HK-2 (cell line): ENCODE measurements around the gene LAG3.

Experiments
- DNase-seq: peaks from one replicate; pipeline ENCODE4 v3.0.0-alpha.2; 2018; ENCODE audit not compliant: unreplicated experiment

The LAG3 gene

DNA sequence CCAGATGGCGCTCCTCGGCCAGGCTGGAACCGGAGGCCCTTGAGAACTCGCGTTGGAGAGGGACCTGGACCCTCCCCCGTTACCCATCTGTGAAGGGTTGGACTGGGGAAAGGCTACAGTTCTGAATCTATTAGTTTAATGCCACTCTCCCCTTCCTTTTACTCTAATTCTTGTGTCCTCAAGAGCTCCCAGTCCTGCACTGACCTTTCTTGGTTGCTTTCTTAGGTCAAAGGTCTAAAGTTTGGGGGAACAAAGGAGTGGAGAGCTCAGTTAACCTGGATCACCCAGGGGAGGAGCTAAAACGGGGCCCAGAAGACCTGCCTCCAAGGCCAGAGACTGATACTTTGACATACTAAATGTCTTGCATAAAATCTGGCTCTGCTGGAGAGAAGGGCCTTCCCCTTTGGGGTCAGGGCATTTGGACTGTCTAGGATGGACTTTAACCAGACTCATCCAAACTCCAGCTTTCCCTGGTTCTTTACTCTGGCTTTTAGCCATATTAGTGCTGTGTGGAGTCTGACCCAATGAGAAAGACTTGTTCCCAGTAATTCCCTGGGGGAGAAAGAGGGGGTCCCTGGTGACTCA lies 18.5 kb upstream of the LAG3 start:
- no peak for DNase-seq

DNA sequence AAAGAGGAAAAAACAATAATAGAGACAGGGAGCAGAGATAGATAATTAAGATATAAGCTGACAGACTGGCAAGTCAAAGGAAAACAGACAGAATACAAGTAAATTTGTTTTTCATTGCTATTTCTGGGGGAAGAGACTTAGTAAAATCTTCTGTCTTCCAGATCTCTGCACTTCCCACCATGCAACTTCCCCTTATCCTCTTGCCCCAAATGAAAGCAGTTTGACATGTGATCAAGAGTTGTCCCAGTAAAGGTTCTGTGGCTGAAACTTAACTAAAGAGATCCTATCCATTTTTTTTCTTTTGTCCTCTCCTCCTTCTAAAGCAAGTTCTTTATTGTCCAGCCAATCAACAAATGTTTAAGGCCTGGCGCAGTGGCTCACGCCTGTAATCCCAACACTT lies 17.9 kb upstream of the LAG3 start:
- DNase-seq, result no peak

DNA sequence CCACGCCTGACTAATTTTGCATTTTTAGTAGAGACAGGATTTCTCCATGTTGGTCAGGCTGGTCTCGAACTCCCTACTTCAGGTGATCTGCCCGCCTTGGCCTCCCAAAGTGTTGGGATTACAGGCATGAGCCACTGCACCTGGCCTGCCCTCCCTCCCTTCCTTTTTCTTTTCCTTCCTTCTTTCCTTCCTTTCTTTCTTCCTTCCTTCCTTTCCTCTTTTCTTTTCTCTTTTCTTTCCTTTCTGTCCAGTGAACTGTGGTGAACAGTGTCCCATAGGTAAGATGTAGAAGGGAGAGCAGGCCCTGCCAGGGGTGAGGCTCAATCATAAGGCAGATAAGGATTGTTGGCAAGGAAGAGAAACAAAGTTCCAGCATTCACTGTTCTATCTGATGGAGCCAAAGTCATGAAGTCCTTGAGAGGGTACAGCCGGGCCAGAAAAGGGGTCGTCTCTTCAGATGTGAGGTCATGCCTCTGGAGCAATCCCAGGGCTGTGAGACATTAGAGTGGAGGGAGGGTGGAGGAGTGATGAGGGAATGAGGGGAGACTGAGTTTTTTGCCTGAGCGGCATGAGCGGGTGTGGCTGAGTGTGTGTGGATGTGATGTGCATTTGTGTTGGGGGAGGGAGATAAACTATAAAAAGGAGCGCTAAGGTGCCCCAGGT lies 15.2 kb upstream of the LAG3 start:
- no peak for DNase-seq

DNA sequence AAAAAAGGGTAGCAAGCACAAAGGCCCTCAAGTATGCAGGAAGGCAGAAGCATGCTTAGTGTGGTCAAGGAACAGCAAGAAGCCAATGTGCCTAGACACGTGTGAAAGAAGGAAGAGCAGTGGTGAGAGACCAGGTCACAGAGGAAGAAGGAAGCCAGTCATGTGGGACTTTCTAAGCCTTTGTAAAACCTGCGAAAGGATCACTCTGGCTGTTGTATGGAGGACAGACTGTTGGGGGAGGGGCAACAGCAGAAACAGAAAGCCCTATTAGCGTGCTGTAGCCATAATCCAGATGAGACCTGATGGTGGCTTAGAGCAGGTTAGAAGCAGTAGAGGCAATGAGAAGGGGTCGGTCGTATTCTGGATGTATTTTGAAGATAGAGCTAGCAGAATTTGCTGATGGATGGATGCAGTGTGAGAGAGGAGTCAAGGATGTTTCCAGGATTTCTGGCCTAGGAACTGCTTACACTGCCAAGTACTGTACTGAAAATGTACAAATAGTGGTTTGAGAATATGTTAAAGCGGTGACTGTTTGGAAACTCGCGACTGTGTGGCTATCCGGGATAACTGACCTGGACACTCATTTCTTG lies 13.7 kb upstream of the LAG3 start:
- DNase-seq, result no peak

DNA sequence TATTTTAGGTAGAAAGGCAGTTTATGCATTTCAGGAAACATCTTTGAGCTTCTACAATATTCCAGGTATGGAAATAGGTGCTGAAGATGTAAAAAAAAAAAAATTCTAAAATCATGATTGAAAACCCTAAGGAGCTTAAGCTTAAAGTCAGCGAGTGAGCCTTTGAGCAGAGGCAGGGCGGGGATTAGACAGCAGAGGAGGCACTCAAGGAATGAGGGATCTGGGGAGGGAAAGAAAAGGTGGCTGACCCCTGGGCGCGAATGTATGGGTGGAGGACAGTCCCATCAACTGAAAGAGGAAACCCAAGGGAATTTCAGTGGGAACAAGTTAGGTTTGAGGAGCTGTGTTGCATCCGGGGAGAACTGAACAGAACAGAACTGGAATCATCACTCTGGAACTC lies 12.6 kb upstream of the LAG3 start:
- no peak for DNase-seq

DNA sequence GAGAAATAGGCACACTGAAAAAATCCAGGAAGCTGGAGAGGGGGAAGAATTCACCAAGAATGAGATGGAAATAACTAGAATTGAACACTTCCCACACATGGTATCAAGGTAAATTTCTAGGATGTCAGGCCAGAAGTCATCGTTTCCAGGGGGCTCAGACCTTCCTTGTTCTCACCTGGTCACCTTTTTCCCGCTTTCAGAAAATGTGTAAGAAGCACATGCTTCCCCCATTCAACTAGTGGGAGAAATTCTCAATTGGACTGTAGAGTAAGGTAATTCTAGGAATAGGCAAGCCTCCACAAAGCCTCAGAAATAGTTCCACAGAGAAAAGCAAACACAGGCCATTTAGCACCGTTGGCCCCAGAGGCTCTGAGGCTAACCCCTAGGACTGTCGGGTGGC lies 8.9 kb upstream of the LAG3 start:
- no peak for DNase-seq

- DNase-seq, result peak; percentile 97
Observed at GRCh38 chr12:6764011-6764828, 8.1 kb upstream of the LAG3 start.

DNA sequence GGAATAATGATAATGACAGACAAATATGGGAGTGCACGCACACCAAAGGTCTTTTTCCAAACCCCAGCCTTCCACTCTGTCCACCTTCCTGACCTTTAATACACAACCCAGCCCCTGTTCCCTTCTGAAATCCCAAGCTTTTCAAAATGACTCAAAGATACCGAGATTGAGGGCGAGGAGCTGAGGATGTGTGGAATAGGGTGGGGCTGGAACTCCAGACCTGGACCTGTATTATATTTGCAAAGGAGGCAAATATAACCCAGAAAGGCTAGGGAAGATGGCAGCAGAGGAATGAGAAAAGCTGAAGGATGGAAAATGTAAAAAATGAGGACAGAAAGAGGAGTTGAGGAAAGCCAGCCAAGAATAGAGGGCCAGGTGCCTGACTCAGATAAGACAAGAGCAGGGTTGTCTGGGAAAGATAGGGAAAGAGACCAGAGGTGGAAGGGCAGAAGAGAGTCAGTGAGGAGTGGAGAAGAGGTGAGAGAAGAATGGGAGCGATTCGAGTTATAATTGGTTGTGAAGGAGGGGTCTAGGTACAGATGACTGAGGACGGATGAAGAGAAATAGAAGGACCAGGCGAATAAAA lies 7.2 kb upstream of the LAG3 start:
- no peak for DNase-seq

- DNase-seq, result peak; percentile 89
Observed at GRCh38 chr12:6765634-6766581, 6.4 kb upstream of the LAG3 start, which contains the start of gene PTMS. Gene PTMS, plus strand, starts transcription at chr12:6766363. Its CDS starts 343 bp downstream, at chr12:6766706.

GRCh38 chr12:6766651-6767349 lies 5.5 kb upstream of the LAG3 start:
- peak; percentile 79 for DNase-seq

DNA sequence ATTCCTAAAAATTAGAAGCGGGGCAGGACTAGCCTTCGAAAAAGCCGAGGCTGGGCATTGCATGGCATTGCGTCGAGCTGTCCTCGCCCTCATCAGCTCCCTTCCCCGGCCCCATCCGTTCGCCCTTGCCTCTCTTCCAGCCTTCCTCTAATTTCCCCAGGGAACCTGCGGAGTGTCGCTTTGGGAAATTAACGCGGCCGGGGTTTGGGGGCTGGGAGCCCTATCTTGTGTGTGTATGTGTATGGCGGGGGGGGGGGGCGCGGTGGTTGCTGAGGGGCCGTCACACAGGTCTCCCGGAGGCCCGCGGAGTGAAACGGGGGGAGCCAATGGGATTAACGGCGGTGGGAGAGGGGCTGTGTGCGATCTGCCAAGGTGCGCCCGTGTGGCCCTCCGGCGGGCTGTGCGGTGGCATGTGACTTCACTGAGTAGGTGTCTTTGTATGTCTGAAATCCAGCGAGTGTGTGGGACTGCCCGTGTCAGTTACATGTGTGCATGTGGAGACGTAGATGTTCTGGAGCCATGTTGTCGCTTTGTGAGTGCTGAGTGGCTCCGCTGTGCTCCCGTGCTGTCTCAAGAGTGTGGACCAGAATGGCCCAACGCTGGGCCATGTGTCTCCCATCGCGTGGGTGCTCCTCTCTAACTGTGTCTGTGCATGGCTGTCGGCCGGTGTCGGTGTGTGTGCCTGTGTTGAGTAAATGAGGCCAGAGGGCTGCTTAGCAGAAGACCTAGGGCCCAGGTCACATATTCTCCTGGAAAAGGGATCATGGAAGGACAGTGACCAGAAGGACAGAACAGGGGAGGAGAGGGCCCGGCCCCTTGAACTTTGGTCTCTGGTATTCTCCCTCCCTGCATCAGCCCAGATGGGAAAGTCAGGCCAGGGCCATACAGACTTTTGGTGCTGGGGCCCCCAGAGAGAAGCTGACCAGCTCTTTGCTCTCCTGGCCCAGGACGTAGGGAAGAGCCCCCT lies 4.7 kb upstream of the LAG3 start:
- DNase-seq, result peak; percentile 38

- no peak for DNase-seq
Observed at GRCh38 chr12:6768437-6768914, 3.8 kb upstream of the LAG3 start.

DNA sequence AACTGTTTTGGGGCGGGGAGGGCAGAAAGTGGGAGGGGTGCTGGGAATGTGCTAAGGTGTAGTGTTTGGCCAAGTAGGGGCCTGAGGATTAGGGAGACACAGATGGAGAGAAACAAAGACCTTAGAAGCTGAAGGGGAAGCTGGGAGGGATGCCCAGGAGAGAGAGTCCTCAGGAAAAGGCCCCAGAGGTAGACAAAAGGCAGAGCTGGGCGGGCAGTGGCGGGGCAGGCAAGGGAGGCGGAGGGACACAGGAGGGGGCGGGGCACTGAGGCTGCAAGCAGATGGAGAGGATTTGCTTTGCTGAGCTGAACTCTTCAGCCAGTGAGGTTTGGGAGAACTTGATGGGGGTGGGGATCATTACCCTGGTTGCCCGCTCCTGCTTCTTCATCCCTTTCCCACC lies 3.3 kb upstream of the LAG3 start:
- no peak for DNase-seq

DNA sequence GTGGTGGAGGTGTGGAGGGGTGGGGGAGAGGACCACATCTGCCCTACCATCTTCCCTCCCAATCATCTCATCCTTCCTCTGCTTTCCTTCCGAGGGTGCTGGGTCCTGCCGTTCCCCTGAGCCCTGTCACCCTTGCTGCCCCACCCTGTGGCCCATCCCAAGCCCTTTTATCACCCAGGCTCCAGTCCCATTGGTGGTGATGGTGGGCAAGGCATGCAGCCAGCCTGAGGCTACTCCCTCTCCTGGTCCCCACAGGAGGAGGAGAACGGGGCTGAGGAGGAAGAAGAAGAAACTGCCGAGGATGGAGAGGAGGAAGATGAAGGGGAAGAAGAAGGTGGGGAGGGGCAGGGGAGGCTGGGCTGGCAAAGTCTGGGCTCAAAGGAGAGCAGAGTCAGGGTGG lies 2.7 kb upstream of the LAG3 start:
- no peak for DNase-seq

- no peak for DNase-seq
Observed at GRCh38 chr12:6770094-6770493, 2.2 kb upstream of the LAG3 start.

- no peak for DNase-seq
Observed at GRCh38 chr12:6770600-6770999, 1.7 kb upstream of the LAG3 start.

GRCh38 chr12:6771091-6771495 lies 1.2 kb upstream of the LAG3 start:
- no peak for DNase-seq

- DNase-seq, result no peak
Observed at GRCh38 chr12:6771509-6772330, 600 bp upstream of the LAG3 start.
